ENCODE measurements around the gene ADAT3.

Gene ADAT3

GRCh38 chr19:1910177-1910576 lies 5.0 kb downstream of the ADAT3 start:
- Histone ChIP-seq H3K4me2 (ENCODE audit: low read length) (no peak overlapping the region), H3K79me2 (ENCODE audit: low read length) (peaks cover 97% of the 10 kb centered on the region), H3K9ac (ENCODE audit: low read length) (no peak overlapping the region)

GRCh38 chr19:1911098-1911497 lies 5.9 kb downstream of the ADAT3 start:
- H3K9ac ChIP-seq (ENCODE audit: low read length), result no peak overlapping the region
- H4K20me1 ChIP-seq (ENCODE audit: insufficient read depth, low read length), result peaks cover 64% of the 10 kb centered on the region
- H3K27me3 ChIP-seq (ENCODE audit: low read depth, low read length), result no peaks in the 10 kb centered on the region
- H3K79me2 ChIP-seq (ENCODE audit: low read length), result peaks cover 94% of the 10 kb centered on the region
- no peak overlapping the region for H3K4me3 ChIP-seq (ENCODE audit: low read length)
- H3K4me2 ChIP-seq (ENCODE audit: low read length), result no peak overlapping the region
- H3K4me1 ChIP-seq (ENCODE audit: low read length), result peaks cover 16% of the 10 kb centered on the region
- no peaks in the 10 kb centered on the region for H3K9me3 ChIP-seq (ENCODE audit: insufficient read depth, low read length)
- H3K36me3 ChIP-seq (replicated peaks; ENCODE audit: low read depth, low read length), result peaks cover 55% of the 10 kb centered on the region
- no peak for TF ChIP-seq EZH2phosphoT487 (IDR thresholded peaks at IDR 0.05; ENCODE audit: low read depth)
- no peak for TF ChIP-seq CTCF (IDR thresholded peaks at IDR 0.05; ENCODE audit: low read depth, low read length)
- H2AFZ ChIP-seq (ENCODE audit: low read depth, low read length), result no peak overlapping the region
- H3K27ac ChIP-seq (ENCODE audit: low read length), result no peak overlapping the region

More at GRCh38 chr19:1910177-1910576, 5.0 kb downstream of the ADAT3 start:
- Histone ChIP-seq H3K4me3 (ENCODE audit: low read length) (no peak overlapping the region), H2AFZ (ENCODE audit: low read depth, low read length) (no peak overlapping the region), H3K27ac (ENCODE audit: low read length) (no peak overlapping the region), H3K9me3 (ENCODE audit: insufficient read depth, low read length) (no peaks in the 10 kb centered on the region), H3K36me3 (replicated peaks; ENCODE audit: low read depth, low read length) (peaks cover 53% of the 10 kb centered on the region), H3K4me1 (ENCODE audit: low read length) (peaks cover 21% of the 10 kb centered on the region), H4K20me1 (ENCODE audit: insufficient read depth, low read length) (peaks cover 64% of the 10 kb centered on the region), H3K27me3 (ENCODE audit: low read depth, low read length) (no peaks in the 10 kb centered on the region)
- TF ChIP-seq EZH2phosphoT487 (IDR thresholded peaks at IDR 0.05; ENCODE audit: low read depth) (no peak), CTCF (IDR thresholded peaks at IDR 0.05; ENCODE audit: low read depth, low read length) (no peak)

GRCh38 chr19:1911995-1912394 lies 6.8 kb downstream of the ADAT3 start:
- H3K9me3 ChIP-seq (ENCODE audit: insufficient read depth, low read length), result no peaks in the 10 kb centered on the region
- no peak overlapping the region for H3K4me2 ChIP-seq (ENCODE audit: low read length)
- H3K9ac ChIP-seq (ENCODE audit: low read length), result no peak overlapping the region
- no peak overlapping the region for H3K27ac ChIP-seq (ENCODE audit: low read length)
- H3K36me3 ChIP-seq (replicated peaks; ENCODE audit: low read depth, low read length), result peaks cover 60% of the 10 kb centered on the region
- peaks cover 71% of the 10 kb centered on the region for H4K20me1 ChIP-seq (ENCODE audit: insufficient read depth, low read length)
- peaks cover 14% of the 10 kb centered on the region; the same call in 1 of the 2 replicates for H3K4me1 ChIP-seq (ENCODE audit: low read length)
- no peaks in the 10 kb centered on the region for H3K27me3 ChIP-seq (ENCODE audit: low read depth, low read length)
- H3K4me3 ChIP-seq (ENCODE audit: low read length), result no peak overlapping the region
- no peak overlapping the region for H2AFZ ChIP-seq (ENCODE audit: low read depth, low read length)
- H3K79me2 ChIP-seq (ENCODE audit: low read length), result peaks cover 85% of the 10 kb centered on the region
- no peak for TF ChIP-seq CTCF (IDR thresholded peaks at IDR 0.05; ENCODE audit: low read depth, low read length)
- no peak for TF ChIP-seq EZH2phosphoT487 (IDR thresholded peaks at IDR 0.05; ENCODE audit: low read depth)

- Histone ChIP-seq H3K9ac (ENCODE audit: low read length) (no peak overlapping the region), H3K4me2 (ENCODE audit: low read length) (no peak overlapping the region), H3K36me3 (replicated peaks; ENCODE audit: low read depth, low read length) (peaks cover 55% of the 10 kb centered on the region), H3K9me3 (ENCODE audit: insufficient read depth, low read length) (no peaks in the 10 kb centered on the region), H2AFZ (ENCODE audit: low read depth, low read length) (no peak overlapping the region), H3K79me2 (ENCODE audit: low read length) (peaks cover 75% of the 10 kb centered on the region), H3K4me1 (ENCODE audit: low read length) (peaks cover 5% of the 10 kb centered on the region; the same call in 1 of the 2 replicates), H3K4me3 (ENCODE audit: low read length) (no peak overlapping the region), H4K20me1 (ENCODE audit: insufficient read depth, low read length) (peaks cover 63% of the 10 kb centered on the region), H3K27me3 (ENCODE audit: low read depth, low read length) (no peaks in the 10 kb centered on the region), H3K27ac (ENCODE audit: low read length) (no peak overlapping the region)
- TF ChIP-seq EZH2phosphoT487 (IDR thresholded peaks at IDR 0.05; ENCODE audit: low read depth), result no peak
- no peak for TF ChIP-seq CTCF (IDR thresholded peaks at IDR 0.05; ENCODE audit: low read depth, low read length)
Observed at GRCh38 chr19:1912760-1913505, 7.7 kb downstream of the ADAT3 start.
